GM23338 (cell line): ENCODE results near the gene FCN1. TPM values are rescaled to one million over a fixed set of nuclear protein-coding genes. Genes with fewer than 3 reads are reported as not detected.

Experiments used
- ATAC-seq: fragments of 200-7000 bp; cut with Tn5 transposase; 3 replicates; pipeline ENCODE4 v1.9.1; 2020
- DNase-seq: peaks from one replicate; pipeline ENCODE4 v3.0.0-alpha.2; 2015; ENCODE audit warnings: low spot score
- H2AFZ ChIP-seq: fragments of 200-600 bp; sonication (generic); 2 replicates; pipeline ENCODE4 v1.8.0; 2016; ENCODE audit warnings: antibody characterized with exemption, mild to moderate bottlenecking, moderate library complexity
- H3F3A ChIP-seq: fragments of 200-600 bp; sonication (generic); replicated peaks from 2 replicates; pipeline ENCODE4 v1.8.0; 2017; ENCODE audit warnings: antibody characterized with exemption, mixed run types, low read depth
- H3K27ac ChIP-seq: fragments of 200-600 bp; sonication (generic); 2 replicates; pipeline ENCODE4 v1.6.1; 2016; ENCODE audit warnings: low read depth
- H3K27me3 ChIP-seq: fragments of 200-600 bp; sonication (generic); 2 replicates; pipeline ENCODE4 v1.8.0; 2016; ENCODE audit warnings: mild to moderate bottlenecking, mixed run types, moderate library complexity; ENCODE audit not compliant: insufficient read depth
- H3K36me3 ChIP-seq: fragments of 200-600 bp; sonication (generic); 2 replicates; pipeline ENCODE4 v1.8.0; 2016; ENCODE audit warnings: mild to moderate bottlenecking; ENCODE audit not compliant: insufficient read depth
- H3K4me1 ChIP-seq: fragments of 200-600 bp; sonication (generic); 2 replicates; pipeline ENCODE4 v1.8.0; 2016; ENCODE audit warnings: mild to moderate bottlenecking, moderate library complexity; ENCODE audit not compliant: insufficient read depth
- H3K4me2 ChIP-seq: fragments of 200-600 bp; sonication (generic); 2 replicates; pipeline ENCODE4 v1.7.1; 2017; ENCODE audit warnings: mixed run types
- H3K4me3 ChIP-seq: fragments of 200-600 bp; sonication (generic); 2 replicates; pipeline ENCODE4 v1.6.1; 2016; ENCODE audit warnings: mixed run types
- H3K79me2 ChIP-seq: fragments of 200-600 bp; sonication (generic); replicated peaks from 2 replicates; pipeline ENCODE4 v1.8.0; 2017; ENCODE audit warnings: mild to moderate bottlenecking; ENCODE audit not compliant: insufficient read depth
- H3K9me2 ChIP-seq: fragments of 200-600 bp; sonication (generic); 2 replicates; pipeline ENCODE4 v1.8.0; 2017; ENCODE audit not compliant: insufficient read depth
- H4K20me1 ChIP-seq: fragments of 200-600 bp; sonication (generic); replicated peaks from 2 replicates; pipeline ENCODE4 v1.8.0; 2017; ENCODE audit warnings: mild to moderate bottlenecking; ENCODE audit not compliant: insufficient read depth
- H3K27ac Mint-ChIP-seq: 2 replicates; pipeline ENCODE4 v1.8.0; 2020; ENCODE audit warnings: inconsistent platforms, mild to moderate bottlenecking, moderate library complexity, mixed read lengths
- H3K27me3 Mint-ChIP-seq: 3 replicates; pipeline ENCODE4 v1.8.0; 2022; ENCODE audit warnings: low read depth, mild to moderate bottlenecking, moderate library complexity, mixed read lengths, inconsistent platforms; ENCODE audit not compliant: insufficient read depth, poor library complexity
- H3K36me3 Mint-ChIP-seq: 3 replicates; pipeline ENCODE4 v1.8.0; 2021; ENCODE audit warnings: low read depth, mild to moderate bottlenecking, inconsistent platforms, moderate library complexity, mixed read lengths
- H3K4me1 Mint-ChIP-seq: 3 replicates; pipeline ENCODE4 v1.8.0; 2020; ENCODE audit warnings: mild to moderate bottlenecking, inconsistent platforms, mixed read lengths
- H3K4me3 Mint-ChIP-seq: 3 replicates; pipeline ENCODE4 v1.8.0; 2021; ENCODE audit warnings: moderate library complexity, mild to moderate bottlenecking, inconsistent platforms, mixed read lengths
- H3K9me3 Mint-ChIP-seq: 3 replicates; pipeline ENCODE4 v1.8.0; 2020; ENCODE audit warnings: moderate library complexity, mild to moderate bottlenecking, inconsistent platforms, mixed read lengths
- CREB1 ChIP-seq: fragments of 250-450 bp; sonication (Bioruptor Pico); IDR thresholded peaks from 2 replicates; pipeline ENCODE4 v1.5.0; 2020; ENCODE audit warnings: low read depth, mild to moderate bottlenecking, moderate library complexity
- CTCF ChIP-seq, 2 experiments: fragments of 200-600 bp in 1 of 2; sonication (generic) in 1 of 2; conservative IDR thresholded peaks; 2 replicates each; pipeline versions ENCODE4 v1.5.1 to v1.6.1; 2016 to 2017; ENCODE audit warnings: antibody characterized with exemption in 2 of 2, low read depth in 2 of 2, mild to moderate bottlenecking in 2 of 2, moderate library complexity in 1 of 2
- ETS1 ChIP-seq: IDR thresholded peaks from 2 replicates; pipeline ENCODE4 v1.6.1; 2016; ENCODE audit warnings: antibody characterized with exemption
- EZH2 ChIP-seq: fragments of 200-600 bp; sonication (generic); IDR thresholded peaks from one replicate; pipeline ENCODE4 v1.8.0; 2017; ENCODE audit warnings: antibody characterized with exemption, mild to moderate bottlenecking, low read depth; ENCODE audit not compliant: unreplicated experiment
- EZH2phosphoT487 ChIP-seq: fragments of 200-600 bp; sonication (generic); IDR thresholded peaks from one replicate; pipeline ENCODE4 v1.8.1; 2018; ENCODE audit warnings: antibody characterized with exemption; ENCODE audit not compliant: unreplicated experiment
- JUNB ChIP-seq: IDR thresholded peaks from one replicate; pipeline ENCODE4 v1.6.1; 2016; ENCODE audit warnings: antibody characterized with exemption; ENCODE audit not compliant: unreplicated experiment
- NANOG ChIP-seq: IDR thresholded peaks from 2 replicates; pipeline ENCODE4 v1.6.1; 2016; ENCODE audit warnings: antibody characterized with exemption, borderline replicate concordance
- POLR2AphosphoS5 ChIP-seq: IDR thresholded peaks from 2 replicates; pipeline ENCODE4 v1.6.1; 2016; ENCODE audit warnings: antibody characterized with exemption, low read depth
- REST ChIP-seq: IDR thresholded peaks from one replicate; pipeline ENCODE4 v1.6.1; 2018; ENCODE audit warnings: antibody characterized with exemption; ENCODE audit not compliant: unreplicated experiment
- STAT1 ChIP-seq: IDR thresholded peaks from one replicate; pipeline ENCODE4 v1.6.1; 2016; ENCODE audit warnings: antibody characterized with exemption; ENCODE audit not compliant: unreplicated experiment
- ZNF114 ChIP-seq: fragments of 250-450 bp; sonication (Bioruptor Pico); IDR thresholded peaks from 2 replicates; pipeline ENCODE4 v1.5.0; 2020; ENCODE audit warnings: mild to moderate bottlenecking, moderate library complexity
- ZNF331 ChIP-seq: fragments of 250-450 bp; sonication (Bioruptor Pico); IDR thresholded peaks from 2 replicates; pipeline ENCODE4 v1.5.0; 2020; ENCODE audit warnings: low read depth, mild to moderate bottlenecking, moderate library complexity
- ZNF462 ChIP-seq: fragments of 250-450 bp; sonication (Bioruptor Pico); IDR thresholded peaks from 2 replicates; pipeline ENCODE4 v1.5.0; 2020; ENCODE audit warnings: mild to moderate bottlenecking, moderate library complexity
- polyA plus RNA-seq: library from polyadenylated mRNA; unstranded; fragments of >200 nt; fragmentation: Nextera tagmentation; extraction: Ambion mirVana; gene quantifications from 2 replicates; pipeline ENCODE4 v1.2.1, GENCODE V29; 2016
- total RNA-seq: library from RNA; depleted of rRNA; stranded (reverse); fragments of >200 nt; shearing (Covaris generic); gene quantifications from 2 replicates; pipeline ENCODE4 v1.2.3, GENCODE V29; 2014

FCN1 gene
- total and polyA plus RNA-seq, 2 experiments from 2014 or later, result not detected

- no peak overlapping the region for H2AFZ ChIP-seq
- TF ChIP-seq JUNB, result no peak
- no peak for TF ChIP-seq CTCF (conservative IDR thresholded peaks at IDR 0.05; ENCODE audit: low read depth in 2 of 2)
- no peak for TF ChIP-seq ETS1
- no peak for TF ChIP-seq POLR2AphosphoS5
- no peak for TF ChIP-seq ZNF331 (CRISPR knock-in tag)
- TF ChIP-seq NANOG, result no peak
- TF ChIP-seq ZNF114, result no peak
- no peak for TF ChIP-seq REST
- no peak for TF ChIP-seq EZH2phosphoT487
- TF ChIP-seq EZH2, result no peak
- TF ChIP-seq STAT1, result no peak
- TF ChIP-seq CREB1 (CRISPR knock-in tag), result no peak
- TF ChIP-seq ZNF462, result no peak
- Mint-ChIP-seq H3K9me3 (no peaks in the 10 kb centered on the region), H3K4me1 (peaks cover 7% of the 10 kb centered on the region), H3K36me3 (no peaks in the 10 kb centered on the region), H3K27me3 (peaks cover 11% of the 10 kb centered on the region), H3K27ac (no peak overlapping the region), H3K4me3 (no peak overlapping the region)
- H3K79me2 ChIP-seq, result no peaks in the 10 kb centered on the region
- no peak overlapping the region for H3K27ac ChIP-seq
- H3K27me3 ChIP-seq, result no peaks in the 10 kb centered on the region
- no peak overlapping the region for H3K4me2 ChIP-seq
- no peaks in the 10 kb centered on the region for H3K36me3 ChIP-seq
- no peaks in the 10 kb centered on the region for H3K9me2 ChIP-seq
- no peaks in the 10 kb centered on the region for H3F3A ChIP-seq
- no peaks in the 10 kb centered on the region for H4K20me1 ChIP-seq
- no peak for DNase-seq
- H3K4me3 ChIP-seq, result no peak overlapping the region
- ATAC-seq, result no peak
- H3K4me1 ChIP-seq, result no peaks in the 10 kb centered on the region
Observed at GRCh38 chr9:134938346-134939079, 20.8 kb upstream of the FCN1 start.
